HG03571 (cell line): ENCODE data around the gene GSN.

Experiments used
- ATAC-seq: cut with Tn5 transposase; IDR thresholded peaks from one replicate; pipeline ENCODE4 v1.9.1; 2021; ENCODE audit not compliant: unreplicated experiment

The GSN gene

DNA sequence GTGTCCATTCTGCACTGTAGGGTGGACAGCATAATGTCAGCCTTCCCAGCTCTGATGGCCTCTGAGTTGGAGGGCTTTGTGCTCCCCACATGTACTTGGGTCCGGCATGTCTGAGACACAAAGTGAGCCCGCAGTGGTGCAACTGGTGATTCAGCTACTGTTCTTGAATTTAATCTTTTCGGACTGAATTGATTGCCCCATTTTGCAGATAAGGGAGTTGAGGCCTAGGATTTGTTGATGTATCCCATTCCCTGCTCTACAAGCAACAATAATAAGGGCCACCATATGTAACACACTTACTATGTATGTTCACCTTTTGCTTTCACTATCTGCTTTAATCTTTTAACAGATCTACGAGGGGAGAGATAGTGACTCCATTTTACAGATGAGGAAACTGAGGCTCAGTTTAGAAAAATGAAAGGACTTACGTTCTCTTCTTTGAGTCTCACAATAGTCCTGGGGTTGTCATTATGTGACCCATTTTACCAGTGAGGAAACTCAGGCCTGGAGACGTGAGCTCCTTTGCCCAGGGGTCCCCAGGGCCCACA lies 4.5 kb downstream of the GSN start:
- no peak for ATAC-seq

DNA sequence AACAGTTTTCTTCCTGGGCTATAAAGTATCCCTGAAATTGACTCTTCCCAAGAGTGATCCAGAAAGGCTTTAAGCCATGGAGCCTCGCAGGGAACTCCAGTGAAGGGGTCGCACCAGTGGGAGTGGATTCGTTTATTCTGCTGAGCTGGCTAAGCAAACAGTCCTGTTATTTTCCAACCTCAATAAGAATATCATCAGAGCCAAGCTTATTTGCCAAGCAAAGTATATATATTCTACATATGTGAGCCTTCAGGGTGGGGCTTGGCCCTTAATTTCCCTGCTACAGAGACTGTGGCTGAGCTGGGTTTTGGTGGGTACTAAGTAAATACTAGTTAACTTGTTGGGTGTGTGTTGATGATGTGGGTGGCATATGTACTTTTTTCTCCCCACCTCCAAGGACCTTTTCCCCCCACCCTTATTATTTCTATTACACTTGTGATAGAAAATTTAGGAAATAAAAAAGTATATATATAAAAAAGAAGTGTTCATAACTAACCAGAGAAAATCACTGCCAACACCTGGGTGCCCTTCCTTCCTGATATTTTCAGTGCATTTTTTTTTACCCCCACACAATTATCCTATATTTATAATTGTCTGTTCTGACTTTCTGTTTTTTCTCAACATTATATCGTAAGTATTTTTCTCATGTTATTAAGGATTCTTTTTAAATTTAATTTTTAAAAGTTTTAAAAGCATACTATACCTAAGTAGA lies 5.3 kb downstream of the GSN start:
- ATAC-seq = no peak

DNA sequence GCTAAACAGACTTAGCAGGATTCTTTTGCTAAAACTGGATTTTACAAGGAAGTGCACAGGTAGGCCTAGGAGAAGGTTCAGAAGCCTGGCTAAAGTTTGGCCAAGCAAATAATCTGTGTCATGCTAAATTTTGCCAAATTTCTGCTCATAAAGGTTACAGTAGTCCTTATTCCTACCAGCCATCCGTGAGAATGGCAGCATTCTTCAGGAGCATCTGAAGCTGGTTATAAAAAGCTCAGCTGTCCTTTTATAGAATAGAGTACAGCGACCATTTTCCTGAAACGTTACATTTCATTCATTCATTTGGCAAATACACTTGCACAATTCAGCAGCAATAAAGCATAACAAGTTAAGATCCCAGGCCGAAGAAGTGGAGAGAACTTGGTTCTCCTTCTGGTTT lies 6.9 kb downstream of the GSN start:
- ATAC-seq = no peak

DNA sequence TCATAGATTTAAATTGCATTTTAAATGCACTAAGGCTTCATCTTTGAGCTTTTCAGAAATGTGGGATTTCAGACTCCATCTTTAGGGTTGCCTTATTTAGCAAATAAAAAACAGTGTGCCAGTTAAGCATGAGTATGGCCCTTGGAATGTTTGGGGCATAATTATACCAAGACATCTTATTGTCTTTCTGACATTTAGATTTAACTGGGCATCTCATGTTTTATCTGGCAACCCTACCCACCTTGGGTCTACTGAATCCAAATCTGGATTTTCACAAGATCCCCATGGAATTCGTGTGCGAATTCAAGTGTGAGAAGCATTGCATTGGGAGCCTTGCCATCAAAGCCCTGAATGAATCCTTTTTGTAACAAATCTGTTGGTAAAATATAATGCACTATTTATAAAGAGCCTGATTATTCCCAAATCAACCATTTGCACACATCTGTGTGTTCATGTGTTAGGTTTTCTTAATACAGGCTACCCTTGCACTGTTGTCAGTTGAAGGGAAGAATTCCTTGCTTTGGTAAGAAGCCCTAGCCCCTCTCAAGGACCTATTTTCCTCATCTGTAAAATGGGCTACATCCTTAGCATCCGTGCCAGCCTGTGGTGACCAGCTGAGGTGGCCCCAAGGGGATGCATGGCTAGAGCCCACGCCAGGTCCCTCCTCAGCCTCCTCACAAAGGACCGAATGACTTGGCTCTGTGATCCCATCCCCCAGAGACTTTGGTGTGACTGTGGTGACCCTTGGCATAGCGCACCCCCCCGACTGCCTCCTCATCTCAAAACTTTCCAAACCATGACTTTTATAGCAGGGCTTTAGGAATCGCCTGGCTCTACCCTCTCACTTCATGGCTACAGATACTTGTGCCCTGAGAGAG lies 8.1 kb downstream of the GSN start:
- no peak for ATAC-seq

DNA sequence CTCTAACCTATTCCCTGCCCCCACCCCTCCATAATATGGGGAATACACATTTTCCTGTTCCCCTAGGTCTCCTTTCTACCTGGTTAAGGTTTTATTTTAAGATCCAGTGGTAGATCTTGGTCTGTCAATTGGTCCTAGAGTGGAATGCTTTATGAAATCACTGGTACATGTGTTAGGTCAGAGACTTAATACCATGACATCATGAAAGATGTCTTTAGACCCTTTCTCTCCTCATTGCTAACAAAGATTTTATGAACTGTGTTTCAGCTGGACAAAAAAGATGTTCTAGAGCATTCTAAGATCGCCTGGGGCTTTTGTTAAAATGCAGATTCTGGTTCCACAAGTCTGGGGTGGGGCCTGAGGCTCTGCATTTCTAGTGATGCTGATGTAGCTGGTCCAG lies 9.1 kb downstream of the GSN start:
- no peak for ATAC-seq

DNA sequence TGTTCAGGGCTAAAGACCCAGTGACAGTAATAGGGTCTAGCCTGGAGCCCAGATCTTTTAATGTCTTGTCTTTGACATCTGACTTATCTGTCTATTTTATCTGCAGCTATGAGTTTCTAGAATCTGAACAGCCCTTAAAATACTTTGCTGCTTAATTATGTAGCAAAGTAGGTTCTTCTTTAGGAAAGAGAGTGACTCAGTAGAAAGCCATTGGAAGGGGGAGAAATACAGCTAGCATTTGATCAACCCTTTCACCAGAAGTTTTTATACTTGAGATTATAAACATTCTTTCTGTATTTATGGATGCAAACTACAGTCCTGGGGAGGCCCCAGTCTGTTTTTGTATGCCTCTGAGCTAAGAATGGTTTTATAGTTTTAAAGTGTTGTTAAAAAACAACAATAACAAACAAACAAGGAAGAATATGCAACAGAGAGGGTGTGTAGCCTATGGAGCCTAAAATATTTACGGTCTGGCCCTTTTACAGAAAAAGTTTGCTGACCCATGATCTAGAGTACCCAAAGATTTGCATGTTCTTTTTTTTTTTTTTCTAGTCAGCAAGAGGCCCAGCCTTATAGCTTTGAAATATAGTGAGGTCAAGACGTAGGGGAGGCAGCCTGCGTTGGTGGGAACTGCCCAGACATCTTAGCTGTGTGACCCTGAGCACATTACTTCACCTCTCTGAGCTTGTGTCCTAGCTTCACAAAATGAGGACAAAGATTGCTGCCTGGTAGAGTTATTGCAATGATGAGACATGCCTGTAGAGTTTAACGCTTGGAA lies 9.7 kb downstream of the GSN start:
- no peak for ATAC-seq

DNA sequence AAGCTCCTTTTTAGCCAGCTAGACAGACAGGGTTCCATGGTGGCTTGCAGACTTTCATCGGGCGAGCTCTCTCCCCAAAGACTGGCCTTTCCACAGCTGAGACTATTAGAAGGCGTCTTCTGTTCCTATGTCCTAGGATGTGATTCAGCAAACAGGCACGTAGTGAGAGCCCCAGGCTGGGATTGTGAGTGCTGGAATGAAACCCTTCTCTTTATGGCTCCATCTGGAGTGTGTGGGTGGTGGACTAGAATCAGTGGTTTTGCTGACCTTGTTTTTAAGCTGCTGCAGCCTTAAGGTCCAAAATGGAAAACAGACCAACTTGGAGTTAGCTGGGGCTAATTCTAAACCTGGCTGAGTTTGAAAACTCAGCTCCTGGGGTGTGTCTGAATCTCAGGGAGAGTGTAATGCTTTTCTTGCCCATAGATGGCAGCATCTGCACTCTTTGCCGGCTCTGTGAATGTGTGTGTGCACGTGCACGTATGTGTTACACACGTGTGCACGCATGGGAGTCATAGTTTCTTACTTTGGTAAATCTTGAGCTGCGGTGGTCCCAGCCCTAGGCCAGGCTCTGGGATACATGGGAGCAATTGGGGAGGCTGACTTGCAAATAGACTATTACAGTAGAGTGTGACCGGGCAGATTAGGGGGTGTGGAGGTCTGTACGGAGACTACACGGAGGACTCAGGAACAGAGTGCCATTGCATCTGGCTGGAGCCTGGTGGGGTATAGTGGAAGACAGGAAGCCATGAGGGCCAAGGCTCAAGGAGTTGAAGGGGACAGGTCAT lies 10.7 kb downstream of the GSN start:
- peak; percentile 55 for ATAC-seq

DNA sequence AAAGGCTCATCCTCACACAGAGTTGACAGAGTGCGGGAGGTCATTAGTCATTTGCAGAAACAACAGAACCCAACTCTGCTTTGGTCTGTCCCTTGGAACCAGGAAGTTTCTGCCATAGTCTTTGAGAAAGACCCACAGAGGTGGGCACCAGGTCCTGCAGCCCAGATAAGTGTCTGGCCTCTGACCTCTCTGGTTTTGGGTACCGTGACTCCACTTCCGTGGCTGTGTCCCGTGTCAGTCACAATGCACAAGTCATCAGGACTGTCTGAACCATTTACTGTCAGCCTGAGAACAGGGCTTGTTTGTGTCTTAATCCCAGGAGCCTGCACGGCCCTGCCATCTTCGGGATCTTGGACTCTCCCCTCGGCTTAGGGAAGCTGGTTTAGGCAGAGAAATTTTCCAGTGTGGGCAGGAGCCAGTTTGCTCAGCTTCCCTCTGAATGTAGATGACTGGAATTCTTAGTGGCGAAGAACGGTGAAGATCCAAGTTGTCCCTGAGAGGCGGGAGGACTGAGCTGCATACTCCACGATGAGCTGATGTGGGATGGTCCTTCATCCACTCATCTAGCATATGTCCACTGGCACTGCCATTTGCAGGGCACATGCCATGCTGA lies 11.9 kb downstream of the GSN start:
- no peak for ATAC-seq

DNA sequence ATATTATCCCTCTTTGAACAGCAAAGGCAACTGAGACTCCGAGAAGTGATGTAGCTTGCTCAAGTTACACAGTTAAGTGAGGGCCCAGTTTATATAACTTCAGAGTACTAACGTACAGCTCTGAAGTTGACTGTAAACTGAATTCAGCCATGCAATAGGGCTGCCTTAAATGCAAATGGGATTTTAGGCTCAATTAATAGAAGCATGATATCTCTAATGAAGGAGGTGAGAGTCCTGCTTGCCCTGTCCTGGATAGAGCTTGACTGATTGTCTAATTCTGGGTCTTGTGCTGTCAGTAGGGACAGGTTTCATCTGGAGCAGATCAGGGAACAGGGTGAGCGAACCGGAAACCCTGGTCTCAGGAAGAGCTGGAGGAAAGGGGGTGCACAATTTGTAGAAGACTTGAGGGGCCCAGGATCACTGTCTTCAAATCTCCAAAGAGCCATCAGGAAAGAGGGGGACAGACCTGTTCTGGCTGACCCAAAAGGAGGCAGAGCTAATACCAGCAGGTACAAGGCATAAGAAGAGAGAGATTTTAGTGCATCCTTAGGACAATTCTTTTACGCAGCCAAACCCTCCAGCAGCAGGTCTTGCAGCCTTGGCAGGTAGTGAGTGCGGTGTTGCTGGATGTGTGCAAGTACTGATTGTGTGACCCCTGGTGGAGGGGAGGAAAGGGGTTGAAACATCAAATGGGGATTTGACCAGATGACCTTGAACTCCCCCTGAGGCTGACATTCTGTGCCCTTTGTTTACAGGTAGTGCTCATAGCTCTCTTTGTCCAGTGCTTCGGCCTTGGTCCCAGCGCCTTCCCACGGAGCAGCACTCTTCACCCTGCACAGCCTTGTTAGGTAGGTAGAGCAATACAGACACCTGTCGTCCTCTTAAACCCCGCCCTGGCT lies 13.0 kb downstream of the GSN start:
- no peak for ATAC-seq

DNA sequence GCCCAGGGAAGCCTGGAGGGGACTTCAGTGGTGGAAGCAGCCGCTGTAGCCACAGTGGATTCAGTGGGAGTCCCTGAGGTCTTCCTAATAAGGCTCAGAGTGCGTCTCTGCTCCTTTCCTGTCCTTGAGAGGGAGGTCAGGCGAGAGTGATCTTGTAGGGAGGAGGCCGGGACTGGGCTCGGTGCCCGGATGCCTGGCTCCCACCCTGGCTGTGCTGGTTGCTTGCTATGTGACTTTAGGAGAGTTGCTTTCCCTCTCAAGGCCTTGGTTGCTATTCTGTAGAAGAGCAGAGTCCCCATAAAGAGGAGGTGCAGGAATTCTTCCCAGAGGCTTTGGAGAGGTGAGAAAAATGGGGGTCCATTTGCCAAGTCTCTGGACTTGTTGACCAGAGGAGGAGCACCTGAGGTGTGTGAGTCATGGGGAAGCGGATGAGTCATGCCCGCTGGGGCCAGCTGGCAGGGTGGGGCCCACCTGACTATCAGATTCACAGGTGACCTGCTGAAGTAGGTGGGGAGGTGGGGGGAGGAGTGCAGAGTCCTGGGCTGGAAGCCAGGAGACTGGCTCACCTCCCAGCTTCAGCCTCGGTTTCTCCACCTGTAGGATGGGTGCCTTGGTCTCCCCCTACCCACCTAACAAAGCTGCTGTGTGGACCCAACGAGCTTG lies 13.8 kb downstream of the GSN start:
- no peak for ATAC-seq

DNA sequence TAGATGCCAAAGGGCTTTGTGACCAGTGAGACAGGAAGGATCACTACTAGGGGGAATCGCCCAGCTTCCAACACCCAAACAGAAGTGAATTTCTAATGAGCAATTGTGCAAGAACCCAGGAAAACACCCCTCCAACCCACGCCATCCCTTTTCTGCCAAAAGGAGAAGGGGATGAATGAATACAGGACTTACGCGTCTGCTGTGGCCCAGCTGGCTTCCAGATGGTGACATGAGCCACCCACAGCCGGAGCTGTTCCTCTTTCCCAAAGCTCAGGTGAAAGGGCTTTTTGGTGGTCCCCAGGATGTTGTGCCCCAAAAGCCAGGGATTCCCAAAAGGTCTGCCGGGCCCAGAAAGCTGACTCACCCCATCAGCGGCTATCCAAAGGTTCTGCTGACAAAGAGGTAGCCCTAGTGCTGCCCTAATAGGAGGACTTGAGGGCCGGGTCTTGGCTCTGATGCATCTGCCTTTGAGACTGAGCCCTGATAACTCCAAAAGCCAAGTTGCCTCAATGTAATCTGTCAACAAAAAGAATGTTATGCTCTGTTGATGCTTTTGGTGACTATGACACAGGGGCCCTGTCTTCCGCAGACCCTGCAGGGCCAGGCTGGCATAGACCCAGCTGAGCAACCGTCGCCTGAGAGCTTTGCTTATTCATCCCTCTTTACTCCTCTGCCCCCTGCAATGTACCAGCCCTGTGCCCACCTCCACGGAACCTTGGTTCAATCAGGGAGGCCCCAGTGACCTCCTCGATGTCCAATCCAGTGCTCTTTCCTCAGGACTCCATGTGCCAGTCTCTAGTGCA lies 14.5 kb downstream of the GSN start:
- ATAC-seq = no peak

DNA sequence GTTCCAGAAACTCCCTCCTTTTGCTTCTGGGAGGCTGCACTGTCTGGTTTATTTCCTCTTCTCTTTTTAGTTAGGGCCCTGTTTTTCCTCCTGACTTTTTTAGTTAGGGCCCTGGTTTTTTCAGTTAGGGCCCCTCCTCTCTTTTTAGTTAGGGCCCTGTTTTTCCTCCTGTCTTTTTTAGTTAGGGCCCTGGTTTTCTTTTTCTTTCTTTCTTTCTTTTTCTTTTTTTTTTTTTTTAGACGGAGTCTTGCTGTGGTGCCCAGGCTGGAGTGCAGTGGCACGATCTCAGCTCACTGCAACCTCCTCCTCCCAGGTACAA lies 15.1 kb downstream of the GSN start:
- no peak for ATAC-seq

DNA sequence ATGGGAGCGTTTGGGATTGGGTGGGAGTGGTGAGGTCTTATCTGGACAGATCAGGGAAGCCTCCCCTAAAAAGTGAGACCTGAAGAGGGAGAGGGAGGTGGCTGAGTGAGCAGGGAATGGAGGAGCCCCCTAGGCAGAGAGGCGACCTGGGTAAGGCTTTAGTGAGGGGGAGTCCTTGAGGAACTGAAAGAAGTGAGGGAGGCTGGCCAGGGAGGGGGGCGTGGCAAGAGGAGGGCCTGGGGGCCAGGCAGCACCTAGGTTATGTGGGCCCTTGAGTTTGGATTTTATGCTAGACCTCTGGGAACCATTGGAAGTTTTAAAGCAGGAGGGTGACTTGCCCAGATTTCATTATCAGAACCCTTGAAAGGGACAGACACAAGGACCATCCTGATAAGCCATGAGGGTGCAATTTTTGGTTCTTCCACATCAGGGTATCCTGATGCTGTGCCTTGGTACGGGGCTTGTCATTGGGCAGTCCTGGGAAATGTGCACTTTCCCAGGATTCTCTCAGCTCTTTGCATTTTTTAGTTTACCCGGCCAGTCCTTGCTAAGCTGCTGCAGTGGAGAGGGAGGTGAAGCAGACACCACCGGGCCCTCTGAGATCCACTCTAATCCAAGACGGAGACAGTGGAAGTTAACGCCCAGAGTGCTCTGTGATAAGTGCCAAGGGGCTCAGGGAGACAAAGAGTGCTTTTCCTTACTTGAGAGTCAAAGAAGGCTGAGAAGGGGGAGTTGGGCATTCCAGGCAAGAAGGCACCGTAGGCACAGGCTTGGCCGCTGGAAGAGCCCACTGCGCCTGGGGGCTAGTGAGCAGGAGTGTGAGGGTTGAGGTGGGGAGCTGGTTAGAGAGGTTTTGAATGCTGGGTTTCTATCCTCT lies 16.1 kb downstream of the GSN start:
- no peak for ATAC-seq

DNA sequence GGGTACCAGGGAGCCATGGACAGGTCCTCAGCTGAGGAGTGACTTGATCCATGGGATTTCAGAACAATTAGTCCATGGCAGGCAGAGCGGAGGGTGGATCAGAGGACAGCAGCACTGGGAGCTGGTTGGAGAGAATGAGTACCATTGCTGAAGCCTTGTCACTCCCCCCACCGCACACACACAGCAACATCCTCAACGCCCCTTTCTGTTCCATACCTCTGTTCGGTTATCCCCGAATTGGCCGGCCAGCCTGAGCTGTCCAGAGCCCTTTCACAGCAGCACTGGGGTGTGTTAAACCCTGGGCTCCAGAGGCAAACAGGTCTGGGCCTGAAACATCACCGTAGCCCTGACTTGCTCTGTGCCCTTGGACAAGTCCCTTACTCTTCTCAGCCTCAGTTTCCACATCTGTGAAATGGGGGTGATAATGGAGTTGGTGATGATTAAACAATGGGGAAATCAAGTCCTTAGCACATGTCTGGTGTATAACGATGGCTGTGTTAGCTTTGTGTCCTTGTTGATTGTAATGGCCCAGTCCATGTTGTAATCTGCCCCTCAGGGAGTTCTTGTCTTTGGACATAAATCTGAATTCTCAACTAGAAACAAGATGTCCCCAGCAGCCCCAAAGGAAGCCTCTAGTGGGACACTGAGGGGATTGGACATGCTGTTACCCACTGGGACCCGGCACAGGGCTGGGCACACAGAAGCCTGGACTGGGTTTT lies 16.9 kb downstream of the GSN start:
- ATAC-seq = no peak

DNA sequence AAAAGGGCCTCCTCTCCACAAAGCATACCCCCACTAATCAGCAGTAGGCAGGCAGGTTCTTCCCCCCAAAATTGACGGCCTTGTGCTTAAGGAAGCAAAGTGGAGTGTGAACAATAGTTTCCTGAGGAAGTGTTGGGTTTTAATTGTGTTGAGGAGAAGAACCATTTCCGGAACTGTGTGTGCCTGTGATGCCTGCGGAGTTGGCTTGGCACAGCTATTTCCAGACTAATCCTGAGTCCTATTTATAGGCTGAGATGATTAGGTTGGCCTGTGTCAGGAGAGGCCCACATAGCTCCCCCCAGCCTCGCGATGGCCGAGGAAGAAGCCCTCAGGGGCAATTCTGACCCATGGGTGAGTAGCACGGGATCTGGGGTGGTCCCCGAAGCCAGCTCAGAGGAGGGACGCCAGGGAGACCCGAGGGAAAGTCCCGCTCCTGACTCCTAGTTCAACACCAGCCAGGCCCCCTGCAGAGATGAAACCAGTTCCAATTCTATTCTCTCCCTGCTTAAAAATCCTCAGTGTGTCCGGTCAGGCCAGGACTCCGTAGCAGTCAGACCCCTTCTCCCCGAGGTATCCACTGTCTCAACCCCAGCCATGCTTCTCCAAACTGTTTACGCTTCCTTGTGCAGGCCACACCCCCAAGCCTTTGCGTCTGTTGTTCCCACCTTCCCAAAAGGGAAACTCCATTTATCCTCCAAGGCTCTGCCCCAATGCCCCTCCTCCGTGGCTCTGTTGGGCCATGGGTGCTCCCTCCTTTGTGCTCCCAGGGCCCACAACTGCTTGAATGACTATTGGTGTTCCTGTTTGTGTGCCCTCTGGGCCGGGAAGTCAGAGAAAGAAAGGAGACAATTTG lies 18.1 kb downstream of the GSN start:
- no peak for ATAC-seq

DNA sequence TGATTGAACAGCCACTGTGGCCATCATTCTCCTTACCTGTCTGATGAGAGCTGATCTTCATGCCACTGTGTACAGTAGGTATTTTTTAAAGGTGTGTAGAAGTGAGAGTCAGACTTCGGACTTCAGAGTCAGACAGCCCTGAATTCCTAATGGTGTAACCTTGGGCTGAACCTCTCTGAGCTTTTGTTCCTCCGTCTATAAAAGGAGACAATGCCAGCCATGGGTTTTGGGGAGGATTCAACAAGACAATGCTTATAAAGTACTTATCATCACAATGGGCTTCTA lies 18.7 kb downstream of the GSN start:
- ATAC-seq = no peak
